Fibroblast of skin of right biceps (primary cell): ENCODE results near the gene CLEC16A.
"Not testable (repeated sequence)": the region's sequence is repeated elsewhere in the genome, so short reads cannot be mapped to it uniquely, and the experiment has no call there.

Source experiments
- DNase-seq: peaks from one replicate; pipeline ENCODE4 v3.0.0-alpha.2; 2013

CLEC16A gene

DNA sequence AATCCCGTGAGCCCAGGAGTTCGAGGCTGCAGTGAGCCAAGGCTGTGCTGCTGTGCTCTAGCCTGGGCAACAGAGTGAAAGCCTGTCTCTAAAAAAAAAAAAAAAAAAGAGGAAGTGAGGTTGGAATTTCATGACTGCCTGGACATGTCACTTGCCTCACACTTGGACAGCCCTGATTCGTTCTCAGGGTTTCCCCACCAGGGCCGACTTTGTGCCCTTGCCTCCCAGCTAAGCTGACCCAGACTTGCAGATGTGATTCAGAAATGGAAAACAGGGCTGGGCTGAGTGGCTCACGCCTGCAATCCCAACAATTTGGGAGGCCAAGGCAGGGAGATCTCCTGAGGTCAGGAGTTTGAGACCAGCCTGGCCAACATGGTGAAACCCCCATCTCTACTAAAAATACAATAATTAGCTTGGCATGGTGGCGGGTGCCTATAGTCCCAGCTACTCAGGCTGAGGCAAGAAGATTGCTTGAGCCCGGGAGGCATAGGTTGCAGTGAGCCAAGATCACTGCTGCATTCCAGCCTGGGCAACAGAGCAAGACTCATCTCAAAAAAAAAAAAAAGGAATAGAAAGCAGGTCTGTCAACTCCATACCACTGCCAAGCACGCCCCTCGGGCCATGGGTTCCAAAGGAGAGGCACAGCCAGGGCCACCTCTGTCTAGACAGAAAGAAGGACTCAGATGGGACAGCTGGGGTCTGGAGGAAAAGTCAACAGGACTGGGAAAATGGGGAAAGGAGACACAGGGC, 264.7 kb downstream of the CLEC16A start:
- DNase-seq = no peak

DNA sequence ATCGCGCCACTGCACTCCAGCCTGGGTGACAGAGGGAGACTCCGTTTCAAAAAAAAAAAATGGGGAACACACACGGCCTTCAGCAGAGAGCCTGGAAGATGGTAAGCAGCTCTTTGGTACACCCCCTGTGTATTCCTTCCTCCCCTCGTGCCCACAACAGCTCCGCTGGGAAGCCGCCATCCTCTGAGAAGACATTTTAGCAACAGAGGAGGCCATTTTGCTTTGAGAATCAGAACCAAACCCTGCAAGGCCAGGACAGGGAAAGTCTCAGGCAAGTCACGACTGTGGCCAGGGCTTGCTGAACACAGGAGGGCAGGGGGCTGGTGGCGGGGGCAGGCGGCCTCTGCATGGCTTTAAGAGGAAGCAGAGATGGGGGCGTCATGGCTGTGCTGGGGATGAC, 265.9 kb downstream of the CLEC16A start:
- DNase-seq = no peak

DNA sequence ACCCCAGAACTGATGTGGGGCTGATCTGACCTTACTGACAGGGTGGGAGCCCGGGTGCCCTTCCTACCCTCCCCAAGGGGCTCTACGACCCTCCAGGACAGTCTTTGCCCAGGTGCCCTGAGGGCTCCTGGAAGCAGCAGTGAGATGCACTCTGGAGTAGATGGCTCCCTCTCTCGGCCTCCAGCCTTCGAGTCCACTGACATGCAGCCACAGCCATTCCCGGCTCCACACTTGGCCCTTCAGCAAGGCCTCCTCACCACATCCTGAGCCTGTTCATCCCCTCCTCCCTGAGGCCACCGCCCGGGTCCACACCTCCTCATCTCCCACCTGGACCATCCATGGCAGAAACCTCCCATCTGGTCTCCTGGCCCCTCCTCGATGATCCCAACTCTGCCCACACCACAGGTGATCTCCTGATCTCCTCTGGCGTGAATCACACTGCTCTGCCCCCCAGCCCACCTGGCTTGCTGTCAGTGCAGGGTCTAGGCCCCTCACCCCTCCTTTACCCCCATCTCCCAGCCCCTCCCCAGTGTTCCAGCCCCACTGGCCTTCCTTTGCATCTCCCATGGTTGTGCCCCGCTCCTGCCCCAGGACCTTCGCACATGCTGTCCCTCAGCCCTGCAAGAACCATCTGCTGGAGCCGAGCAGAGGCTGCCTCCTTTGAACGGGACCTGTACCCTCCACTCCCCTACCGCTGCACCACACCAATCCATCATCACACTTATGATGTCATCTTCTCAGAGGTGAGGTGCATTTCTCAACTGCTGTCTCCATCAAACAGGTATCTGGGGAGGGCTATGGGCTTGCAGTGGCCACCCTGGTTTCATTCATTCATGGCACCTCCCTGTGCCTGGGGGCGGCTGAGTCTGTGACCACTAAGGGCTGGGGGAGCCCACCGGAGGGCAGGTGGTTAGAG, 267.0 kb downstream of the CLEC16A start:
- DNase-seq = no peak

DNA sequence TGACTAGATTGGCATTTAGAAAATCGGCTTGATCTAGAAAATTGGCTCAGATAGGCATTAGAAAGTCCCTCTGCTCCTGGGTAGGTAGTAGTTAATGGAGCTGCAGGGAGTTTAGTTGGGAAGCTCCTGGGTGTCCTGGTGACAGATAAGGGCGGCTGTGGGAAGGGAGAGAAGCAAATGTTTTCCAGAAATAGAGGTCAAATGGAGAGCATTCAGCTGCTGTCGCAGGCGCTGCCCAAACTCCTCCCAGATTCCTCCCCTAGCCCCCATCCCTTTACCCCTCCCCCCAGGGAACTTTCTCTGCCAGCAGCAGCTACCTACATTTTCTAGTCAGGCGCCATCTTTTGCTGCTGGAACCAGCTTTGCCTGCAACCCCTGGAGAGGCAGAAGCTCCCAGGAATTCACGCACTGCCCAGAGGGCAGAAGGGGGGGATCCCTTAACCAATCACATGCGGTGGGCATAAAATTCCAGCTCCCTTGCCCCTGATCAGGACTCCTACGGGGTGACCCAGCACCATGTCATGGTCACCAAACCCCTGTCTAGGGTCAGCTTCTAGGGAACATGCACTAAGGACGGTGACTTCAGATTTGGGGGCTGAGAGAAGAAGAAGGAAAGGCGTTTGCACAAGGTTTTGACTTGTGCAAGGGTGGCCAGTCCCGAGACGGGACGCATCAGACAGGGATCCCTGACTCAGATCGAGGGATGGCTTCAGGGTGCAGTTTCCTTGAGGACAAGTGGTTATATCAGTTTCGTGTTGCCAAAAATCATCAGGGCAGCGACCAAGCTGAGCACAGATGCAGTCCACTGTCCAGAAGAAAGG, 267.8 kb downstream of the CLEC16A start:
- DNase-seq = no peak

DNA sequence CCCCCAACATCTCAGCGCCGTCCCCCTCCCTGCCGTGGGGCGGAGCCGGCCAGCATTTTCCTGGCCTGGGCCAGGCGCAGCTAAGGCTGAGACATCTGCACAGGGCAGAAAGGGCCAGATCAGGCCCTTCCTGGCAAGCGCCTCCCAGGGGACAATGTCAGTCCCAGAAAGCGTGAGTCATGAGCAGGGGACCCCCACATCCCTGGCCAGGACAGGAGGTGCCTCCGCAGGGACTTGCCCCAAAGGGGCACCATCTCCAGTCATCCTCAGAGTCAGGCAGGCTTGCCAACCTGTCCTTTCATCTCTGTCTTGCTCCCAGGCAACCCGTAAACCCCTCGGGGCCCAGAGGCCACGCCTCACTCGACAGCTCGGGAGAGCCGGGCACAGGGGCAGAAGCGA, 268.4 kb downstream of the CLEC16A start:
- DNase-seq = no peak

DNA sequence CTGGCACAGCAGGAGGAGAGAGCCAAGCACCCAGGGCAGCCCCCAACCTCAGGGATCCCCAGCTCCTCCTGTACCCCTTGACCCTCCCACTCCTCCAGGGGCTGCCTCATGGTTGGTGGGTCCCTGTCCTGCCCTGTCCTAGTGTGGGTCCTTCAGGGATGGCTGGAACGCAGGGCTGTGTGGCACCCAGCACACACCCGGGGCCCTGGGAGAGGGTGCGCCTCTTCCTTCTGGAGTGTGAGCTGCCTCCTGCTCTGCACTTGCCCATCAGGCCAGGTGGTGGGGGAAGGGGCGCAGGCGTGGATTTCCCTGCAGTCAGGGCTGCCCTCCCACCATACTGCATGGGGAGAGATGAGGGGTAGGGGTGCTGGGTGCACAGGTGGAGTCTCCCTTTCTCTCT, 269.0 kb downstream of the CLEC16A start:
- DNase-seq = no peak

DNA sequence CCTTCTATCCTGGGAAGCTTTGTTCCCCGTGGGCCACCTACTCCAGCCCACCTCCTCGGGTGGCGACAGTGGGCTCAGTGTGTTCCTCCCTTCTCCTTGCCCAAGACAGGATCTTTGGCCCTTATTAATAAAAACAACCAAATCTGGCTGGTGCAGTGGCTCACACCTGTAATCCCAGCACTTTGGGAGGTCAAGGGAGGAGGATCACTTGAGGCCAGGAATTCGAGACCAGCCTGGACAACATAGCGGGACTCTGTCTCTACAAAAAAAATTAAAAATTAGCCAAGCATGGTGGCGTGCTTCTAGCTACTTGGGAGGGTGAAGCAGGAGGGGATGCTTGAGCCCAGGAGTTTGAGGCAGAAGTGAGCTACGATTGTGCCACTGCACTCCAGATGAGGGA, 269.4 kb downstream of the CLEC16A start:
- no peak for DNase-seq

DNA sequence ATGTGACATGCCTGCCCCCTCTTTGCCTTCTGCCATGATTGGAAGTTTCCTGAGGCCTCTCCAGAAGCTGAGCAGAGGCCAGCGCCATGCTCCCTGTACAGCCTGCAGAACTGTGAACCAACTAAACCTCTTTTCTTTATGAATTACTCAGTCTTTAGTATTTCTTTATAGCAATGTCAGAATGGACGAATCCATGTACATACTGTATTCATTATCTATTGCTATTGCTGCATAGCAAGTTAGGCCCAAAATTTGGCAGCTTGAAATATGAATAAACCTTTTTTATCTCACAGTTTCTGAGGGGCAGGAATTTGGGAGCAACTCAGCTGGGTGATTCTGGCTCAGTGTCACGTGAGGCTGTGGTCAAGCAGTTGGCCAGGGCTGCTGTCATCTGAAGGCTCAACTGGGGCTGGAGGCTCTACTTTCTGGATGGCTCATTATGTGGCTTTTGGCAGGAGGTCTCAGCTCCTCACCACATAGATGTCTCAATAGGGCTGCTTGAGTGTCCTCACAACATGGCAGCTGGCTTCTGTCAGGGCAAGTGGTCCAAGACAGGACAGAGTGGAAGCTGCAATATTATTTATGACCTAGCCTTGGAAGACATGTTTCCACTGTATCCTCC, 271.7 kb downstream of the CLEC16A start:
- no peak for DNase-seq

DNA sequence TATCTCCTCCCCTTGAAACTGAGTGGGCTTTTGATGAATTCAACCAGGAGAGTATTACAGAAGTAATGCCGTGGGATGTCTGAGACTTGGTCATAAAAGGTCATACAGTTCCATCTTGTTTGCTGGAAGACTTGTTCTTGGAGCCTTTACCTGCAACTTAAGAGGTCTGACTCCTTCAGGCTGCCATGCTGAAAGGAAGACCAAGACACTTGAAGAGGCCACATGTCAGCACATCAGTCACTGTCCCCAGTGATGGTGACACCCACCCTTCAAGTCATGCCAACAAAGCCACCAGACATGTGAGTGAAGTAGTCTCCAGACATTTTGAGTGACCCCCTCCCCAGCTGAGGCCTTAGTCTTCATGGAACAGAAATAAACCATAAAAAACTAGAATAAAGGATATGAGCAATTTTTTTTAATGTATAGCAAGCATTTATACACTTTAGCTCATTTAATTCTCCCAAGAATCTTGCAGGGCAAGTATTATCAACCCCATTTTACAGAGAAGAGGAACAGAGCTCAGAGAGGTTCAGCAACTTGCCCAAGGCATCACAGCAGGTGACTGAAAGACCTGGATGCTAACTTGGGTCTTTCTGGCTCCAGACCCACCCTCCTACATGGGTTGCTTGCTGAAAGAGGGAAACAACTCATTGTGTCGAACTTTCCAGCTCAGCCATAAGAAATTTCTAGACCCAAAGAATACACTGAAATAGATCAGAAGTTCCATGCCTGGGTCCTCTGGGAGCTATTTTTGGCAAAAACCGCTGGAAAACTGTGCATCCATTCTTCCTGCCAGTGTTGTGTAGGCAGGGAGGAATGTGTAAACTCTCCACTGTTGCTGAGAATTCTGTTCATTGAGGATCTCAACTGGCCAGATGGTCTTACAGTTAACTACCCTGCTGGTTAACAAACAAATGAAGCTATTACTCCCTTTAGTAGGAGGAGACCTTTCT, 273.6 kb downstream of the CLEC16A start:
- DNase-seq = no peak

DNA sequence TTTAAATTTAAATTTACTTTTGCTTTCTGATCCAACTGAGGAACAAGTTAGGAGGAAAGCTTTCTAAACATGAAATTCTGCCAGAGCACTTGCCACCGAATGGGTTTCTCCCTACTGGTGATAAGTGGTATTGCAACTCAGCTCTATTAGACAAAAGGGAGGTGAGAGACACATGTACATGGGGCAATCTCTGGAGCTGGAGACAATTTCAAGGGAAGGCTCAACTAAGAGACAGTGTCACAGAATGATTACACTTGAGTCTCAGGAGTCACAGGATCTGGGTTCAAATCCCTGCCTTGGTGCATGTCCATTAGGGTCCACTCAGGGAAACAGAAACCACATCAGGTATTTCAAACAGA, 274.2 kb downstream of the CLEC16A start:
- DNase-seq = no peak

DNA sequence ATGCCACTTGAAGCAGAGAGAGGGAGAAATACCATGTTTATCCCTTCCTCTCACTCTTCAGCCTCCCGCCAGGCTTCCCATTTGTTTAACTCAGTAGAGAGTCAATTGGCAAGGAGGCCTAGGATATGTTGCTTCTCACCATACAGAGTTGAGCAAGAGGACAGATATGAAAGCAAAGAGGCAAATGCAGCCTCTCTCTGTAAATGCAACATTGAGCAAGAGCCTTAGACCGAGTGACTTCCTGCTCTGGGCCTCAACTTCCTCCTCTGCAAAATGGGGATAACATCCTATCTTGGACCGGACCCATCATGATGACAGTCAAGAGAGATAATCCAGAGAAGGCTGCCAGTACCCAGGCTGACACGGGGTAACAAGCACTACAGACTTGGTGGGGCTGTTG, 274.8 kb downstream of the CLEC16A start:
- no peak for DNase-seq

DNA sequence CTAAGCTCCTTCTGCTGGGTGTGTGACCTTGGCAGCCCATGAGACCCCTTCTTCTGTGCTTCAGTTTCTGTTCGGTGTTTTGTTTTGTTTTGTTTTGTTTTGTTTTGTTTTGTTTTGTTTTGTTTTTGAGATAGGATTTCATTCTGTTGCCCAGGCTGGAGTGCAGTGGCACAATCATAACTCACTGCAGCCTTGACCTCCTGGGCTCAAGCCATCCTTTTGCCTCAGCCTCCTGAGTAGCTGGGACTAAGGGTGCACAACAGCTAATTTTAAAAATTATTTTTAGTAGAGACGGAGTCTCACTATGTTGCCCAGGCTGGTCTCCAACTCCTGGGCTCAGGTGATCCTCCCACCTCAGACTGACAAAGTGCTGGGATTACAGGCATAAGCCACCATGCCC, 276.1 kb downstream of the CLEC16A start:
- not testable (repeated sequence) for DNase-seq

DNA sequence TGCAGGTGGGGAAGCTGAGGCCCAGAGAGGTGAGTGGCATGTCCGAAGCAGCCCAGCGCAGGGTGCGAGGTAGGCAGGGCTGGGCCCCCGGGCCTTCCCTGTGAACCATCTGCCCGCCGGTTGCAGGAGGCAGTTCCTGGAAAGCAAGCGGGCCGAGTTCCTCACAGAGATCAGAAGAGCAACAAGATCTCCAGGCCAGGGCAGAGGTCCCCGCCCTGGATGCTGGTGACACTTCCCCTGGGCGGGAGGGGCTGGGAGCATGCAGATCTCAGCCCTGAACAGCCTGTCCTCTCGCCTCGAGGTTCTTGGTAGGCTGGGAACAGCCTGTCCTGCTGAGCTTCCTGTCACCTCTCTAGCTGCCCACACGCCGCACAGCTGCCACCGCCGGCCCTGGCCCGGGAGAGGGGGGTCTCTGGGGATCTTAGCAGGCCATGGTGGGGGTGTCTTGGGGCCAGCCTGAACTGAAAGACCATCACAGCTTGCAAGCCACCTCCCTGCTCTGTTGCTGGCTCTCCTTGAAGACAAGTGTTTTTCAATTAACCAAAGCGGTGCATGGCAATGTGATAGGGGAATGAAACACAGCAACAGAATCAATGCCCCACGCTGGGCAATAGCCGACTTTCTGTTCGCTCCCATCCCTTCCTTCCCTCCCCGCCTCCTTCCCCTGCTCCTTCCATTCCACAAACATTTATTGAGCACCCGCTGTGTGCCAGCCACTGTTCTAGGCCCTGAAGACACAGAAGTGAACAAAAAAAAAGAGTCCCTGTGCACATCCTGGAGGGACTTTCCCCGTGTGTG, 279.9 kb downstream of the CLEC16A start:
- DNase-seq = no peak

DNA sequence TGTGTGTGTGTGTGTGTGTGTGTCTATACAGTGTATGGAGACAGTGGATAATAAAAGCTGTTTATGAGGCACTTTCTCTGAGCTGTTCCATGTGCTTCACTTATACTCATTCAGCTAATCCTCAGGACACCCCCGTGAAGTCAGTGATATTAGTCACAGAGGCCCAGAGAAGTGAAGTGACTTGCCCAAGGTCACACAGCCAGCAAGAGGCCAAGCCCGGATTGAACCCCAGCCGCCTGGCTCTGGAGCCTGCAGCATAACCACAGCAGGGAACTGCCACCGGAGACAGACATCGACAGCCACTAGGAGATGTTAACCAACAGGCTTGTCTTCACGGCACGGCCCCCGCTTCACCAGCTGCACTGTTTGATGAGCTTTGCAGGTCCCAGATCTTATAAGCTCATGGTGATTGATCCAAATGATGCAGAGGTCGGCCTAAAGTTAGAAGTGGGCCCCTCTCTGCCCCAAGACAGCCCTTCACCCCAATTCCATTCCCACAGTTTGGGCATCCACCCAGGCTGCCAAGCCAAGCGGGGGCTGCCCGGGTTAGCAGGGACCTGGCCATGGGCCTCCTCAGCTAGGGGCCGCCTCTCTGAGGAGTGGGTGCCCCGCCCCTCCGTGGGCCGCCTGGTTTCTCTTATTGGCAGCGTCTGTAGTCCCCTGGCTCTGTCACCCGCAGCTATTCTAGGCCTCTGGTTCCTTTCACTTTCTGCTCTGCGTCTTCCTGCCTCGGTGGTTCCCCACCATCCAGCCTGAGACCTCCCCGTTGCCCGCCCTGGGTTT, 280.7 kb downstream of the CLEC16A start:
- no peak for DNase-seq

DNA sequence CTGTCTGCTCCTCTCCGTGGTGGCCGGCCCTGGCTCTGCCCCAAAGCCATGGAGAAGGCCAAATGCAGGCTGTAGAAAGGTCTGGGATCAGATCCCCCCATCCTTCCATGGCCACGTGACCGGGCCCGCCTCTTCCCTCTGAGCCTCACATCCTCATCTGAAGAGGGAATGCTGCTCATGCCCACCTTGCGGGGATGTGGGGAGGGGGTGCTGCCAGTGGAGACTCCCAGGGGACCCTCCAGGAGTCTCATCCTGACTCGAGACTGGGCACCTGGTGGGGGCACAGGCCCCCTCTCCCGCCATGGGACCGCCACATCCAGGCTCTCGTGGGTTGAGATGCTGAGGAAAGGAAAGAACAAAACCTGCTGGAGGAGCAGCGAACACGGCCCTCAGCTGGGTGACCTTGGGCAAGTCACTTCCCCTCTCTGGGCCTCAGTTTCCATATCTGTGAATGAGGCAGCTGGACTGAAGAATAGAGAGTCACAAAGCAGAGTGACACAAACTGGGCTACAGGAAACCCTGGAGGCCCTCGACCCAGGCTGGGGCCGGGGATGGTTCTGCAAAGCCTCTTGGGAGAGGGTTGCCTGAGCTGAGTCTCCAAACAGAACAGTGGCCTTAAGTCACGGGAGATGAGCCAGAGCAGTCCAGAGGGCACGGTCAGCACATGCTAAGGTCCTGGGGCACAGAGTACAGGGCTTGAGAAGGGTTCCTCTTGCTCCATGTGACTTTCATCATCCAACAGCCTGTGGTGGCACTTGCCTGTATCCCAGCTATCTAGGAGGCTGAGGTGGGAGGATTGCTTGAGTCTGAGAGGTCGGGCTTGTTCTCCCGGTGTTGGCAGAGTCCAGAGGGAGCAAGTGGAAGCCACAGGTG, 281.5 kb downstream of the CLEC16A start:
- DNase-seq = no peak

DNA sequence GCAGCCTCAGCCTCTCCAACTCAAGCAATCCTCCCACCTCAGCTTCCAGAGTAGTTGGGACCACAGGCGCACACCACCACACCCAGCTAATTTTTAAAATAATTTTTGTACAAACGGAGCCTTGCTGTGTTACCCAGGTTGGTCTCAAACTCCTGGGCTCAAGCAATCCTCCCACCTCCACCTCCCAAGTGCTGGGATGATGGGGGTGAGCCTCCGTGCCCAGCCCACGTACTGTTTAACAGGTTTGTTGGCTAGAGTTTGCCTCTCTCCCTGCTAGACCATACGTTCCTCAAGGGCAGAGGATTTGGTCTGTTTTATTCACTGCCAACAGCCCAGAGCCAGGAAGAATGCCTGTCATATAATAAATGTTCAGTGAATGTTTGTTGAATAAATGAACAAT, 285.1 kb downstream of the CLEC16A start:
- no peak for DNase-seq

DNA sequence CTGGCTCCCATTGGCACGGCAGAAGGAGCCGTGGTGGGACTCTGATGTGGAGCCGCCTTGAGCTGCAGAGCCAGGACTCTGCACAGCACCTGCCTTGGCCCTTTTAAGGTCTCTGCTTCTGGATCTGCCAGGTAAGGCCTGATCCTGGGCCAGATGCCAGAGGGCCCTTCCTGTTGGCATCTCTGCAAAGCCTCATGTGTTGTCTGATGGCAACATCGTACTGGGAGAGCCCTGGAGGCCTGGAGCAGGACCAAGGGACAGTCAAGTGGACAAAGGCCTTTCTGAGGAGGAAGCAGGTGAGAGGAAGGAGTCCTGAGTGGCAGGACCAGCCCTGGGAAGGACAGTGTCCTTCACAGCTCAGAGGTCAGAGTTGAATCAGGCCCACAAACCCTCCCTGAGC, 285.5 kb downstream of the CLEC16A start:
- no peak for DNase-seq

DNA sequence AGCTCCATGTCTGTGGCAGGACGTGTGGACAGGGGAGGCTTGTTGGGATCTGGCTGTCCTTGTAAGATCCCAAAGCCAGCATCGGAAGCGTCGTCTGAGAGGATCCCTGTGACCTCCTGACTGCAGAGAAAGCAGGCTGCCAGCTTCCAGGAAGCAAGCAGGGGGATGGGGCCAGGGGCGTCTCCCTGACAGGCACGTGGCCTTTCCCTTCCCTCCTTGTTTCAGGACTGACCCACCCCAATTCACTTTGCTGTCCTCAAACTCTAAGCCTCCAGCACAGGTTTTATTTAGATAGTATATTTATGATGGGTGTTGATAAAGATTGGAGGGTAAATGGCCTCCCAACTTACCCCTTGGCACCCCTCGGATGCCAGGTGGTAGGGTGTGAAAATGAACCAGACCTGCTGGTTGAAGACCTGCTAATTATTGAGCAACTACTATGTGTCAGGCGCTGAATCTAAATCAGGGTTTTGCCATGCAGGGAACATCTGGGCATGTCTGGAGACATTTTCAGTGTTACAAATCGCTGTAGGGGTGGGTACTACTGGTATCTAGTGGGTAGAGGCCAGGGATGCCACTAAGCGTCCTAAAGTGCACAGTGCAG, 287.1 kb downstream of the CLEC16A start:
- DNase-seq = no peak
